ENCODE data around the gene ZNF284.

- TF ChIP-seq CTCF (IDR thresholded peaks at IDR 0.05) (no peak), GABPB1 (CRISPR knock-in tag; IDR thresholded peaks at IDR 0.05) (no peak), ZNF423 (CRISPR knock-in tag; IDR thresholded peaks at IDR 0.05) (no peak), ZBTB43 (CRISPR knock-in tag; IDR thresholded peaks at IDR 0.05) (no peak), ZNF416 (CRISPR knock-in tag; IDR thresholded peaks at IDR 0.05) (no peak), ATF6 (CRISPR knock-in tag; IDR thresholded peaks at IDR 0.05) (no peak), MAX (CRISPR knock-in tag; IDR thresholded peaks at IDR 0.05) (no peak), ETV6 (CRISPR knock-in tag; IDR thresholded peaks at IDR 0.05) (no peak), PRRX2 (CRISPR knock-in tag; IDR thresholded peaks at IDR 0.05) (no peak), ZNF263 (CRISPR knock-in tag; IDR thresholded peaks at IDR 0.05; ENCODE audit: low read depth) (no peak), KAT7 (CRISPR knock-in tag; IDR thresholded peaks at IDR 0.05; ENCODE audit: borderline replicate concordance) (no peak)
Measured at GRCh38 chr19:44072543-44073401, 813 bp downstream of the ZNF284 start.
